Left renal pelvis (tissue), 4 donors: ENCODE data around the gene TDRD3. TPM values are rescaled to one million over a fixed set of nuclear protein-coding genes. Genes with fewer than 3 reads are reported as not detected.

Source experiments
- DNase-seq, 4 donors: peaks; one replicate each; pipeline ENCODE4 v3.0.0-alpha.2; 2013; ENCODE audit warnings: low read depth in 4 of 4, low spot score in 3 of 4
- polyA plus RNA-seq, 4 donors: library from polyadenylated mRNA; unstranded; fragments of 120-200 nt; gene quantifications; one replicate each; pipeline ENCODE4 v1.2.1, GENCODE V29; 2013; ENCODE audit not compliant: insufficient read length in 4 of 4

Gene TDRD3
- polyA plus RNA-seq, 4 donors: 35.4 to 46.9 (median 37.5) TPM

- no peak for DNase-seq
Observed at GRCh38 chr13:60623151-60623550, 226.1 kb downstream of the TDRD3 start.

Other genes starting within 250 kb of the TDRD3 start
- gene DIAPH3, start 233.3 kb upstream of the TDRD3 start, polyA plus RNA-seq: 10 to 100 TPM; 10.5 to 16.6 (median 15.3) TPM